ENCODE measurements around the gene NME4.

Gene NME4

GRCh38 chr16:425082-425718 lies 28.2 kb downstream of the NME4 start, which contains the start of gene RAB11FIP3:
Gene RAB11FIP3 (plus strand): TSS chr16:425649. CDS start chr16:426007, 358 bp downstream.
- peak; percentile 63 to 83 (median 71) for DNase-seq (ENCODE audit: low read depth in 2 of 3, low spot score in 1 of 3)

GRCh38 chr16:425740-426114 lies 28.7 kb downstream of the NME4 start:
- peak in 1 of 3 donors; percentile 38 for DNase-seq (ENCODE audit: low read depth in 2 of 3, low spot score in 1 of 3)

- peak in 1 of 3 donors; percentile 7 for DNase-seq (ENCODE audit: low read depth in 2 of 3, low spot score in 1 of 3)
Observed at GRCh38 chr16:426115-426905, 29.3 kb downstream of the NME4 start.

- no peak for DNase-seq (ENCODE audit: low read depth in 2 of 3, low spot score in 1 of 3)
Observed at GRCh38 chr16:426906-427249, 29.9 kb downstream of the NME4 start.

GRCh38 chr16:427250-427649 lies 30.3 kb downstream of the NME4 start:
- no peak for DNase-seq (ENCODE audit: low read depth in 2 of 3, low spot score in 1 of 3)

- no peak for DNase-seq (ENCODE audit: low read depth in 2 of 3, low spot score in 1 of 3)
Observed at GRCh38 chr16:430904-431303, 33.9 kb downstream of the NME4 start.

GRCh38 chr16:440627-441026 lies 43.6 kb downstream of the NME4 start:
- no peak for DNase-seq (ENCODE audit: low read depth in 2 of 3, low spot score in 1 of 3)

- DNase-seq (ENCODE audit: low read depth in 2 of 3, low spot score in 1 of 3): no peak
Observed at GRCh38 chr16:441447-441846, 44.4 kb downstream of the NME4 start.

- no peak for DNase-seq (ENCODE audit: low read depth in 2 of 3, low spot score in 1 of 3)
Observed at GRCh38 chr16:442976-443375, 46.0 kb downstream of the NME4 start.

GRCh38 chr16:444027-444426 lies 47.0 kb downstream of the NME4 start:
- DNase-seq (ENCODE audit: low read depth in 2 of 3, low spot score in 1 of 3): no peak

- DNase-seq (ENCODE audit: low read depth in 2 of 3, low spot score in 1 of 3): no peak
Observed at GRCh38 chr16:445566-445965, 48.6 kb downstream of the NME4 start.
